Measurements from ENCODE around the gene MAD1L1. TPM values are rescaled to one million over a fixed set of nuclear protein-coding genes. Genes with fewer than 3 reads are reported as not detected.
A peak's percentile ranks its signal among the peaks of the same experiment; 100 is the strongest.

Gene MAD1L1
- total RNA-seq, 4 donors from 2014 or later: 18.4 to 39.1 (median 25.7) TPM

GRCh38 chr7:2195400-2196246 is 37.1 kb downstream of the MAD1L1 start:
- peak; percentile 44 for ATAC-seq (ENCODE audit: low FRiP score)
- no peak for DNase-seq (ENCODE audit: low spot score)
- no peak for TF ChIP-seq CTCF (IDR thresholded peaks at IDR 0.05)

- no peak for ATAC-seq (ENCODE audit: low FRiP score)
- no peak for TF ChIP-seq CTCF (IDR thresholded peaks at IDR 0.05)
- no peak for DNase-seq (ENCODE audit: low spot score)
These were observed 39.0 kb downstream of the MAD1L1 start for GRCh38 chr7:2193575-2194305.

- TF ChIP-seq CTCF (IDR thresholded peaks at IDR 0.05): no peak
- DNase-seq (ENCODE audit: low spot score): no peak
- ATAC-seq (ENCODE audit: low FRiP score): no peak
These were observed 39.8 kb downstream of the MAD1L1 start for GRCh38 chr7:2192831-2193534.

GRCh38 chr7:2191016-2191415 is 41.7 kb downstream of the MAD1L1 start:
- TF ChIP-seq CTCF (IDR thresholded peaks at IDR 0.05): no peak
- DNase-seq (ENCODE audit: low spot score): no peak
- no peak for ATAC-seq (ENCODE audit: low FRiP score)

GRCh38 chr7:2190531-2190930 is 42.2 kb downstream of the MAD1L1 start:
- DNase-seq (ENCODE audit: low spot score): no peak
- TF ChIP-seq CTCF (IDR thresholded peaks at IDR 0.05): no peak
- no peak for ATAC-seq (ENCODE audit: low FRiP score)

GRCh38 chr7:2186166-2186565 is 46.6 kb downstream of the MAD1L1 start:
- DNase-seq (ENCODE audit: low spot score) (no peak), ATAC-seq (ENCODE audit: low FRiP score) (no peak)
- no peak for TF ChIP-seq CTCF (IDR thresholded peaks at IDR 0.05)
